MM.1S (cell line): ENCODE data around the gene CNTNAP4.

Experiments used
- DNase-seq: peaks from one replicate; pipeline ENCODE4 v3.0.0-alpha.2; 2015
- H2AFZ ChIP-seq: fragments of 300-600 bp; sonication (generic); 2 replicates; pipeline ENCODE4 v1.6.0; 2016; ENCODE audit warnings: antibody characterized with exemption, low read length
- H3F3A ChIP-seq: fragments of 300-600 bp; sonication (generic); 2 replicates; pipeline ENCODE4 v1.6.1; 2016; ENCODE audit warnings: mild to moderate bottlenecking, antibody characterized with exemption, low read length, moderate library complexity, mixed read lengths; ENCODE audit not compliant: insufficient read depth
- H3K27ac ChIP-seq: fragments of 300-600 bp; sonication (generic); 2 replicates; pipeline ENCODE4 v1.5.1; 2016; ENCODE audit warnings: mild to moderate bottlenecking, low read length
- H3K27me3 ChIP-seq: fragments of 300-600 bp; sonication (generic); replicated peaks from 2 replicates; pipeline ENCODE4 v1.6.0; 2016; ENCODE audit warnings: low read length; ENCODE audit not compliant: insufficient read depth
- H3K36me3 ChIP-seq: fragments of 300-600 bp; sonication (generic); replicated peaks from 2 replicates; pipeline ENCODE4 v1.6.1; 2016; ENCODE audit warnings: mild to moderate bottlenecking, low read length, mixed read lengths; ENCODE audit not compliant: insufficient read depth
- H3K4me1 ChIP-seq: fragments of 300-600 bp; sonication (generic); 2 replicates; pipeline ENCODE4 v1.6.1; 2016; ENCODE audit warnings: low read length, mixed read lengths
- H3K4me2 ChIP-seq: fragments of 300-600 bp; sonication (generic); 2 replicates; pipeline ENCODE4 v1.6.0; 2016; ENCODE audit warnings: low read depth, low read length
- H3K4me3 ChIP-seq: fragments of 300-600 bp; sonication (generic); 2 replicates; pipeline ENCODE4 v1.5.1; 2016; ENCODE audit warnings: low read length, mixed read lengths
- H3K79me2 ChIP-seq: fragments of 300-600 bp; sonication (generic); 2 replicates; pipeline ENCODE4 v1.6.1; 2016; ENCODE audit warnings: mixed run types, low read length, mixed read lengths
- H3K9ac ChIP-seq: fragments of 300-600 bp; sonication (generic); 2 replicates; pipeline ENCODE4 v1.6.1; 2016; ENCODE audit warnings: low read length, mixed read lengths
- H3K9me2 ChIP-seq: fragments of 300-600 bp; sonication (generic); replicated peaks from 2 replicates; pipeline ENCODE4 v1.6.1; 2016; ENCODE audit warnings: mild to moderate bottlenecking, low read length, mixed read lengths; ENCODE audit not compliant: insufficient read depth
- H3K9me3 ChIP-seq: fragments of 300-600 bp; sonication (generic); replicated peaks from 2 replicates; pipeline ENCODE4 v1.6.1; 2016; ENCODE audit warnings: mild to moderate bottlenecking, low read length, mixed read lengths; ENCODE audit not compliant: insufficient read depth
- H4K20me1 ChIP-seq: fragments of 300-600 bp; sonication (generic); 2 replicates; pipeline ENCODE4 v1.6.1; 2016; ENCODE audit warnings: mild to moderate bottlenecking, low read length, moderate library complexity, mixed read lengths; ENCODE audit not compliant: insufficient read depth
- EZH2 ChIP-seq: fragments of 300-600 bp; sonication (generic); optimal IDR thresholded peaks from 2 replicates; pipeline ENCODE3; 2017; ENCODE audit warnings: low read depth, mild to moderate bottlenecking, antibody characterized with exemption, low read length, mixed read lengths
- EZH2phosphoT487 ChIP-seq: fragments of 300-600 bp; sonication (generic); IDR thresholded peaks from 2 replicates; pipeline ENCODE4 v1.6.1; 2018; ENCODE audit warnings: antibody characterized with exemption, low read length
- TF ChIP-seq, protein P1 (sequence below): fragments of 300-600 bp; sonication (generic); IDR thresholded peaks from 2 replicates; pipeline ENCODE4 v1.5.1; 2016; ENCODE audit warnings: antibody characterized with exemption, low read length, mixed read lengths

CNTNAP4 gene

DNA sequence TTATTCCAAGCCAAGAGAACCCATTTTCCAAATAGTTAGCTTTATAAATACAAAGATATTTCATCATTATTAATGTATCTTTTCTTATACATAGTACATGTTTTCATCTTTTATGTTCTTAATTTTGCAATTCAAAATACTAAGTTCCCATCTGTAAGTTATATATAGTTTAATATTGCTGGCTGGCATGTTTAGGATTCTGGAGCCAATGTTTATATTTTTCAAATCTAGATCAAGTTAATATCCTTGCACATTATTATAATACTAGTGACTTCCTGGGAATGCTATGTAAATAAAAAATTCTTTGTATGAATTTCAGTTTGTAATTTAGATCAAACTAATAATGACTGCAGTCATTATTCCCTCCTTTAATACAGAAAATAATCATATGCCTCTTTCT lies 189.7 kb downstream of the CNTNAP4 start:
- H2AFZ ChIP-seq: no peak overlapping the region
- no peak overlapping the region for H3K4me3 ChIP-seq
- no peaks in the 10 kb centered on the region for H3K79me2 ChIP-seq
- H3K9me3 ChIP-seq: no peaks in the 10 kb centered on the region
- H3F3A ChIP-seq: no peaks in the 10 kb centered on the region
- no peaks in the 10 kb centered on the region for H3K36me3 ChIP-seq
- no peaks in the 10 kb centered on the region for H3K9me2 ChIP-seq
- no peak for DNase-seq
- no peak overlapping the region for H3K4me2 ChIP-seq
- H4K20me1 ChIP-seq: no peaks in the 10 kb centered on the region
- H3K9ac ChIP-seq: no peak overlapping the region
- H3K4me1 ChIP-seq: no peaks in the 10 kb centered on the region
- H3K27me3 ChIP-seq: no peaks in the 10 kb centered on the region
- no peak overlapping the region for H3K27ac ChIP-seq
- TF ChIP-seq EZH2 (no peak), EZH2phosphoT487 (no peak)
- TF ChIP-seq, protein P1, sequence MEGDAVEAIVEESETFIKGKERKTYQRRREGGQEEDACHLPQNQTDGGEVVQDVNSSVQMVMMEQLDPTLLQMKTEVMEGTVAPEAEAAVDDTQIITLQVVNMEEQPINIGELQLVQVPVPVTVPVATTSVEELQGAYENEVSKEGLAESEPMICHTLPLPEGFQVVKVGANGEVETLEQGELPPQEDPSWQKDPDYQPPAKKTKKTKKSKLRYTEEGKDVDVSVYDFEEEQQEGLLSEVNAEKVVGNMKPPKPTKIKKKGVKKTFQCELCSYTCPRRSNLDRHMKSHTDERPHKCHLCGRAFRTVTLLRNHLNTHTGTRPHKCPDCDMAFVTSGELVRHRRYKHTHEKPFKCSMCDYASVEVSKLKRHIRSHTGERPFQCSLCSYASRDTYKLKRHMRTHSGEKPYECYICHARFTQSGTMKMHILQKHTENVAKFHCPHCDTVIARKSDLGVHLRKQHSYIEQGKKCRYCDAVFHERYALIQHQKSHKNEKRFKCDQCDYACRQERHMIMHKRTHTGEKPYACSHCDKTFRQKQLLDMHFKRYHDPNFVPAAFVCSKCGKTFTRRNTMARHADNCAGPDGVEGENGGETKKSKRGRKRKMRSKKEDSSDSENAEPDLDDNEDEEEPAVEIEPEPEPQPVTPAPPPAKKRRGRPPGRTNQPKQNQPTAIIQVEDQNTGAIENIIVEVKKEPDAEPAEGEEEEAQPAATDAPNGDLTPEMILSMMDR: no peak

DNA sequence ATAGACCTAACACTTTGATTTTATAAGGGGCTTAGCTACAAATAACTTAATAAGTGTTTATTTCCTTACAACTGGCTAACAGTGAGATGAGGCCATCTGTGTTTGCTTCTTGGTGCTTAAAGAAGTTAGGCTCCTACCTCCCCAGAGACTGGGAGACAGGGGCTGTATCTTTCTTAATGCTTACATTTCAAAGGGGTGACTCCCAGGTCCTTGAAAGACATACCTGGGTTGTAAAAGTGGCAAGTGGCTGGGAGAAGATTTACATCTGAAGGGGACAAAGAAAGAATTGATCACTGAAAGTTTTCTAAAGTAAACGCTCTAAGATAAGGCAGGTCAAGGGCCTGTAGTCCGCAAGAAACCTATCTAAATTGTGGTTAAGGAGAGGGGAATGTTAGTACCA lies 196.8 kb downstream of the CNTNAP4 start:
- Histone ChIP-seq H3K4me3 (no peak overlapping the region), H3K27me3 (no peaks in the 10 kb centered on the region), H2AFZ (no peak overlapping the region), H3K79me2 (no peaks in the 10 kb centered on the region), H4K20me1 (no peaks in the 10 kb centered on the region), H3K9me3 (no peaks in the 10 kb centered on the region), H3K4me2 (no peak overlapping the region), H3K36me3 (no peaks in the 10 kb centered on the region), H3K4me1 (no peaks in the 10 kb centered on the region), H3K9ac (no peak overlapping the region), H3K27ac (no peak overlapping the region), H3F3A (no peaks in the 10 kb centered on the region), H3K9me2 (no peaks in the 10 kb centered on the region)
- TF ChIP-seq EZH2phosphoT487 (no peak), EZH2 (no peak)
- TF ChIP-seq, protein P1: no peak
- no peak for DNase-seq

DNA sequence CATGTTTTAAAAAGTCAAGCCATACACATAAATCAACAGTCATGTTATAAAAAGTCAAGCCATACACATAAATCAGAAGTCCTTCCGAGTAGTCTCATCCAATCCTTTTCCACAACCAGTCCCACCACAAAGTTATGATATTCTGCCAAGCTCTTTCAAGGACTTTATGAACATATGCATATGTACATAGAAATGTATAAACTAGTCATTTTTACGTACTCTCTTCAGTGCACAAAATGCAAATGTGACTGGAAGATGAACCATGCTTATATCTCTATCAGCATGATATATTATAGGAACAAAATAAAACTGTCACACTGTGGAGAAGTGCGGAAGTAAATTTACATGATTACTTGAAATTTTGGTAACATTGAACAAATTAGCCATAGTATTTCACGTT lies 200.9 kb downstream of the CNTNAP4 start:
- Histone ChIP-seq H2AFZ (no peak overlapping the region), H3K9ac (no peak overlapping the region), H3K27ac (no peak overlapping the region), H3K9me2 (no peaks in the 10 kb centered on the region), H3K4me2 (no peak overlapping the region), H3K4me3 (no peak overlapping the region), H3K9me3 (no peaks in the 10 kb centered on the region), H3K36me3 (no peaks in the 10 kb centered on the region), H4K20me1 (no peaks in the 10 kb centered on the region), H3K79me2 (no peaks in the 10 kb centered on the region), H3K4me1 (no peaks in the 10 kb centered on the region), H3F3A (no peaks in the 10 kb centered on the region), H3K27me3 (no peaks in the 10 kb centered on the region)
- DNase-seq: no peak
- TF ChIP-seq EZH2phosphoT487 (no peak), EZH2 (no peak)
- TF ChIP-seq, protein P1: no peak
